Type B pancreatic cell (in vitro differentiated cells): ENCODE results near the gene HMGB1. TPM values are rescaled to one million over a fixed set of nuclear protein-coding genes. Genes with fewer than 3 reads are reported as not detected.
A peak's percentile ranks its signal among the peaks of the same experiment; 100 is the strongest.
"Not testable (repeated sequence)": the region's sequence is repeated elsewhere in the genome, so short reads cannot be mapped to it uniquely, and the experiment has no call there.

Source experiments
- DNase-seq: peaks from one replicate; pipeline ENCODE4 v3.0.0; 2021; ENCODE audit warnings: mixed read lengths; ENCODE audit not compliant: unreplicated experiment; ENCODE audit errors: extremely low spot score
- H3K27ac Mint-ChIP-seq: 2 replicates; pipeline ENCODE4 v1.8.0; 2021; ENCODE audit warnings: mild to moderate bottlenecking, mixed read lengths
- H3K27me3 Mint-ChIP-seq: 2 replicates; pipeline ENCODE4 v1.8.0; 2021; ENCODE audit warnings: mixed read lengths
- H3K36me3 Mint-ChIP-seq: 2 replicates; pipeline ENCODE4 v1.8.0; 2021; ENCODE audit warnings: mixed read lengths
- H3K4me1 Mint-ChIP-seq: one replicate; pipeline ENCODE4 v1.8.0; 2021; ENCODE audit warnings: mixed read lengths; ENCODE audit not compliant: unreplicated experiment
- H3K4me3 Mint-ChIP-seq: 2 replicates; pipeline ENCODE4 v1.8.0; 2021; ENCODE audit warnings: mild to moderate bottlenecking, mixed read lengths
- H3K9me3 Mint-ChIP-seq: 2 replicates; pipeline ENCODE4 v1.8.0; 2021; ENCODE audit warnings: mixed read lengths
- CTCF ChIP-seq: fragments of 200-600 bp; sonication (generic); conservative IDR thresholded peaks from 2 replicates; pipeline ENCODE4 v1.5.0; 2021; ENCODE audit warnings: antibody characterized with exemption, mild to moderate bottlenecking
- total RNA-seq: library from RNA; stranded (reverse); gene quantifications from 2 replicates; pipeline ENCODE4 v1.2.1, GENCODE V29; 2021; ENCODE audit warnings: low replicate concordance

Gene HMGB1
- total RNA-seq, 1 donor from 2014 or later = 576 TPM

- TF ChIP-seq CTCF = no peak
- peaks cover 13% of the 10 kb centered on the region for H3K4me1 Mint-ChIP-seq
- H3K9me3 Mint-ChIP-seq = no peaks in the 10 kb centered on the region
- DNase-seq = no peak
- H3K36me3 Mint-ChIP-seq = peaks cover 19% of the 10 kb centered on the region
- H3K27me3 Mint-ChIP-seq = peaks cover 4% of the 10 kb centered on the region
- H3K27ac Mint-ChIP-seq = no peak overlapping the region
- H3K4me3 Mint-ChIP-seq = no peak overlapping the region
Measured at GRCh38 chr13:30465343-30465592, 468 bp downstream of the HMGB1 start.

- TF ChIP-seq CTCF = no peak
- peaks cover 4% of the 10 kb centered on the region for H3K27me3 Mint-ChIP-seq
- H3K36me3 Mint-ChIP-seq = peaks cover 19% of the 10 kb centered on the region
Measured at GRCh38 chr13:30464496-30465342, 1.0 kb downstream of the HMGB1 start.

GRCh38 chr13:30463787-30464495, 1.8 kb downstream of the HMGB1 start:
- no peaks in the 10 kb centered on the region for H3K9me3 Mint-ChIP-seq
- H3K27ac Mint-ChIP-seq = peak overlapping the region; percentile 95
- TF ChIP-seq CTCF = no peak
- H3K27me3 Mint-ChIP-seq = peaks cover 4% of the 10 kb centered on the region
- peaks cover 24% of the 10 kb centered on the region for H3K36me3 Mint-ChIP-seq
- no peak for DNase-seq
- peak overlapping the region; percentile 94 for H3K4me3 Mint-ChIP-seq
- peaks cover 17% of the 10 kb centered on the region for H3K4me1 Mint-ChIP-seq

More at GRCh38 chr13:30464496-30465342, 1.0 kb downstream of the HMGB1 start:
- no peaks in the 10 kb centered on the region for H3K9me3 Mint-ChIP-seq
- peak overlapping the region; percentile 94 for H3K4me3 Mint-ChIP-seq
- peak; percentile 86 for DNase-seq
- peaks cover 13% of the 10 kb centered on the region for H3K4me1 Mint-ChIP-seq
- H3K27ac Mint-ChIP-seq = peak overlapping the region; percentile 95

- Mint-ChIP-seq H3K27ac (peak overlapping the region; percentile 55), H3K4me1 (peaks cover 13% of the 10 kb centered on the region), H3K36me3 (peaks cover 27% of the 10 kb centered on the region), H3K4me3 (peak overlapping the region; percentile 40)
- not testable (repeated sequence) for H3K9me3 Mint-ChIP-seq, H3K27me3 Mint-ChIP-seq, DNase-seq
- peak; percentile 42 for TF ChIP-seq CTCF
Measured at GRCh38 chr13:30461279-30462066, 4.3 kb downstream of the HMGB1 start.

GRCh38 chr13:30457306-30457891, 8.3 kb downstream of the HMGB1 start:
- H3K27ac Mint-ChIP-seq = peak overlapping the region; percentile 20
- H3K27me3 Mint-ChIP-seq = no peaks in the 10 kb centered on the region
- no peak overlapping the region for H3K4me3 Mint-ChIP-seq
- TF ChIP-seq CTCF = no peak
- H3K9me3 Mint-ChIP-seq = no peaks in the 10 kb centered on the region
- peaks cover 12% of the 10 kb centered on the region for H3K4me1 Mint-ChIP-seq
- DNase-seq = no peak
- peaks cover 17% of the 10 kb centered on the region for H3K36me3 Mint-ChIP-seq
